ENCODE data around the gene SCAI.
"Not testable (repeated sequence)": the region's sequence is repeated elsewhere in the genome, so short reads cannot be mapped to it uniquely, and the experiment has no call there.

SCAI gene

GRCh38 chr9:124964056-124964455 is 179.3 kb downstream of the SCAI start:
- no peaks in the 10 kb centered on the region for H3K9me3 Mint-ChIP-seq
- H3K4me1 Mint-ChIP-seq, result peaks cover 43% of the 10 kb centered on the region
- peak overlapping the region; percentile 99 for H3K27ac Mint-ChIP-seq
- H3K4me3 Mint-ChIP-seq, result no peak overlapping the region
- H3K36me3 Mint-ChIP-seq, result peaks cover 4% of the 10 kb centered on the region
- H3K27me3 Mint-ChIP-seq, result no peaks in the 10 kb centered on the region

GRCh38 chr9:124960409-124960752 is 182.9 kb downstream of the SCAI start:
- H3K27ac Mint-ChIP-seq, result no peak overlapping the region
- no peaks in the 10 kb centered on the region for H3K9me3 Mint-ChIP-seq
- no peaks in the 10 kb centered on the region for H3K27me3 Mint-ChIP-seq
- H3K4me3 Mint-ChIP-seq, result no peak overlapping the region
- H3K4me1 Mint-ChIP-seq, result peaks cover 19% of the 10 kb centered on the region
- H3K36me3 Mint-ChIP-seq, result peaks cover 2% of the 10 kb centered on the region

GRCh38 chr9:124959671-124960408 is 183.5 kb downstream of the SCAI start:
- H3K9me3 Mint-ChIP-seq, H3K36me3 Mint-ChIP-seq, H3K27me3 Mint-ChIP-seq, H3K27ac Mint-ChIP-seq, H3K4me3 Mint-ChIP-seq: not testable (repeated sequence)
- H3K4me1 Mint-ChIP-seq, result peaks cover 14% of the 10 kb centered on the region

GRCh38 chr9:124954255-124954654 is 189.1 kb downstream of the SCAI start:
- Mint-ChIP-seq H3K36me3 (peaks cover 4% of the 10 kb centered on the region), H3K27me3 (no peaks in the 10 kb centered on the region), H3K9me3 (no peaks in the 10 kb centered on the region), H3K4me3 (no peak overlapping the region), H3K4me1 (no peaks in the 10 kb centered on the region), H3K27ac (no peak overlapping the region)

GRCh38 chr9:124950050-124950718 is 193.1 kb downstream of the SCAI start:
- no peaks in the 10 kb centered on the region for H3K27me3 Mint-ChIP-seq
- H3K36me3 Mint-ChIP-seq, result peaks cover 2% of the 10 kb centered on the region
- no peaks in the 10 kb centered on the region for H3K9me3 Mint-ChIP-seq
- no peaks in the 10 kb centered on the region for H3K4me1 Mint-ChIP-seq
- no peak overlapping the region for H3K27ac Mint-ChIP-seq
- no peak overlapping the region for H3K4me3 Mint-ChIP-seq

GRCh38 chr9:124949387-124949786 is 193.9 kb downstream of the SCAI start:
- no peak overlapping the region for H3K4me3 Mint-ChIP-seq
- no peaks in the 10 kb centered on the region for H3K27me3 Mint-ChIP-seq
- H3K4me1 Mint-ChIP-seq, result no peaks in the 10 kb centered on the region
- H3K36me3 Mint-ChIP-seq, result peaks cover 2% of the 10 kb centered on the region
- no peak overlapping the region for H3K27ac Mint-ChIP-seq
- no peaks in the 10 kb centered on the region for H3K9me3 Mint-ChIP-seq

- Mint-ChIP-seq H3K4me3 (no peak overlapping the region), H3K9me3 (no peaks in the 10 kb centered on the region), H3K27me3 (no peaks in the 10 kb centered on the region), H3K4me1 (no peaks in the 10 kb centered on the region), H3K36me3 (peaks cover 2% of the 10 kb centered on the region), H3K27ac (no peak overlapping the region)
Measured at GRCh38 chr9:124947727-124948391, 195.5 kb downstream of the SCAI start.

- H3K9me3 Mint-ChIP-seq, result no peaks in the 10 kb centered on the region
- H3K27ac Mint-ChIP-seq, result no peak overlapping the region
- H3K27me3 Mint-ChIP-seq, result no peaks in the 10 kb centered on the region
- H3K4me3 Mint-ChIP-seq, result no peak overlapping the region
- peaks cover 9% of the 10 kb centered on the region for H3K4me1 Mint-ChIP-seq
- peaks cover 2% of the 10 kb centered on the region for H3K36me3 Mint-ChIP-seq
Measured at GRCh38 chr9:124946167-124946566, 197.2 kb downstream of the SCAI start.

GRCh38 chr9:124941679-124942561 is 201.4 kb downstream of the SCAI start:
- no peaks in the 10 kb centered on the region for H3K27me3 Mint-ChIP-seq
- H3K36me3 Mint-ChIP-seq, result peaks cover 5% of the 10 kb centered on the region
- H3K27ac Mint-ChIP-seq, result peak overlapping the region; percentile 99

GRCh38 chr9:124940894-124941678 is 202.2 kb downstream of the SCAI start, which contains the start of gene GOLGA1:
Gene GOLGA1 (minus strand): TSS chr9:124941083. CDS start chr9:124938711, 2,372 bp downstream.
- Mint-ChIP-seq H3K9me3 (no peaks in the 10 kb centered on the region), H3K4me3 (peak within 1 kb of the TSS; percentile 98)

More at GRCh38 chr9:124941679-124942561, 201.4 kb downstream of the SCAI start:
- peaks cover 30% of the 10 kb centered on the region for H3K4me1 Mint-ChIP-seq
- peak overlapping the region; percentile 98 for H3K4me3 Mint-ChIP-seq
- H3K9me3 Mint-ChIP-seq, result no peaks in the 10 kb centered on the region

GRCh38 chr9:124940521-124940893 is 202.8 kb downstream of the SCAI start:
- H3K4me3 Mint-ChIP-seq, result peak overlapping the region; percentile 98

More at GRCh38 chr9:124940894-124941678, 202.2 kb downstream of the SCAI start, which contains the start of gene GOLGA1:
- H3K27ac Mint-ChIP-seq, result peak within 1 kb of the TSS; percentile 99
- no peaks in the 10 kb centered on the region for H3K27me3 Mint-ChIP-seq
- peaks cover 30% of the 10 kb centered on the region for H3K4me1 Mint-ChIP-seq
- peaks cover 6% of the 10 kb centered on the region for H3K36me3 Mint-ChIP-seq

GRCh38 chr9:124939944-124940343 is 203.4 kb downstream of the SCAI start:
- peak overlapping the region; percentile 98 for H3K4me3 Mint-ChIP-seq
- H3K36me3 Mint-ChIP-seq, result peaks cover 11% of the 10 kb centered on the region
- no peaks in the 10 kb centered on the region for H3K9me3 Mint-ChIP-seq
- H3K4me1 Mint-ChIP-seq, result peaks cover 30% of the 10 kb centered on the region
- no peaks in the 10 kb centered on the region for H3K27me3 Mint-ChIP-seq
- peak overlapping the region; percentile 73 for H3K27ac Mint-ChIP-seq

More at GRCh38 chr9:124940521-124940893, 202.8 kb downstream of the SCAI start:
- H3K9me3 Mint-ChIP-seq, result no peaks in the 10 kb centered on the region
- H3K27me3 Mint-ChIP-seq, result no peaks in the 10 kb centered on the region
- peak overlapping the region; percentile 73 for H3K27ac Mint-ChIP-seq
- peaks cover 11% of the 10 kb centered on the region for H3K36me3 Mint-ChIP-seq
- peaks cover 30% of the 10 kb centered on the region for H3K4me1 Mint-ChIP-seq

- Mint-ChIP-seq H3K9me3 (no peaks in the 10 kb centered on the region), H3K4me3 (no peak overlapping the region), H3K27ac (peak overlapping the region; percentile 36), H3K4me1 (peaks cover 17% of the 10 kb centered on the region), H3K27me3 (no peaks in the 10 kb centered on the region), H3K36me3 (peaks cover 27% of the 10 kb centered on the region)
Measured at GRCh38 chr9:124934290-124934689, 209.0 kb downstream of the SCAI start.

GRCh38 chr9:124932333-124932732 is 211.0 kb downstream of the SCAI start:
- Mint-ChIP-seq H3K27me3 (no peaks in the 10 kb centered on the region), H3K36me3 (peaks cover 37% of the 10 kb centered on the region), H3K27ac (no peak overlapping the region), H3K9me3 (no peaks in the 10 kb centered on the region), H3K4me1 (peaks cover 6% of the 10 kb centered on the region), H3K4me3 (no peak overlapping the region)

Measured in activated naive CD4-positive, alpha-beta T cell treated with anti-CD3 and anti-CD28 coated beads, Interleukin-2, amount 50 U/mL, for 24 hours (primary cell).